ENCODE results near the gene DVL1.

The DVL1 gene

DNA sequence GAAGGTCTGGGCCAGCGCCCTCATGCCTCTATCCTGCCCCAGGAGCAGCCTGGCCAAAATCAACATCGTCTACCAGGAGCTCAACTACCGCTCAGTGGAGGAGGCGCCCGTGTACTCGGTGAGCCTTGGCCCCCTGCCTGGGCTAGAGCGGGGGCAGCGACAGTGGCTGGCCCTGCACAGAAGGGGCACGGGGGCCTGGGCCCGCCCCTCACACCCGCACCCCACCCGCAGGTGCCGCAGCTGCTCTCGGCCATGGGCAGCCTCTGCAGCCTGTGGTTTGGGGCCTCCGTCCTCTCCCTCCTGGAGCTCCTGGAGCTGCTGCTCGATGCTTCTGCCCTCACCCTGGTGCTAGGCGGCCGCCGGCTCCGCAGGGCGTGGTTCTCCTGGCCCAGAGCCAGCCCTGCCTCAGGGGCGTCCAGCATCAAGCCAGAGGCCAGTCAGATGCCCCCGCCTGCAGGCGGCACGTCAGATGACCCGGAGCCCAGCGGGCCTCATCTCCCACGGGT is 58.1 kb downstream of the DVL1 start:
- TF ChIP-seq NFIC (IDR thresholded peaks at IDR 0.05), result peak; percentile 75
- no peak for TF ChIP-seq EGR1 (IDR thresholded peaks at IDR 0.05)
- TF ChIP-seq CREB1 (IDR thresholded peaks at IDR 0.05; ENCODE audit: low read depth), result no peak

DNA sequence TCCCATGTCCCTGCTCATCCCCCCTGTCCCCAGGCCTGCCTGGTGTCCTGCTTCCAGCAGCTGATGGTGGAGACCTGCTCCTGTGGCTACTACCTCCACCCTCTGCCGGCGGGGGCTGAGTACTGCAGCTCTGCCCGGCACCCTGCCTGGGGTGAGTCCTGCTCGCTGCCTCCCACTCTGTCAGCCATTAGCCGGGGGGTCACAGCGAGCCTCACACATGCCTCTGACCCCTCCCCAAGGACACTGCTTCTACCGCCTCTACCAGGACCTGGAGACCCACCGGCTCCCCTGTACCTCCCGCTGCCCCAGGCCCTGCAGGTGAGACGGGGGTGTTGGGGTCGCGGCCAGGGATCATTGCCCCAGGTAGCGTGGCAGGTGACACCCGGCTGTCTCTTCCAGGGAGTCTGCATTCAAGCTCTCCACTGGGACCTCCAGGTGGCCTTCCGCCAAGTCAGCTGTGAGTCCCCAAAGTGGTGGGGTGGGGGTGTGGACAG is 58.9 kb downstream of the DVL1 start:
- TF ChIP-seq NFIC (IDR thresholded peaks at IDR 0.05) (no peak), RAD21 (IDR thresholded peaks at IDR 0.05; ENCODE audit: low read depth) (peak; percentile 73), EP300 (IDR thresholded peaks at IDR 0.05; ENCODE audit: borderline replicate concordance) (no peak)

- peak; percentile 68 for TF ChIP-seq EGR1 (IDR thresholded peaks at IDR 0.05)
- TF ChIP-seq TEAD4 (IDR thresholded peaks at IDR 0.05), result no peak
These were observed 61.7 kb downstream of the DVL1 start for GRCh38 chr1:1287288-1288110.

DNA sequence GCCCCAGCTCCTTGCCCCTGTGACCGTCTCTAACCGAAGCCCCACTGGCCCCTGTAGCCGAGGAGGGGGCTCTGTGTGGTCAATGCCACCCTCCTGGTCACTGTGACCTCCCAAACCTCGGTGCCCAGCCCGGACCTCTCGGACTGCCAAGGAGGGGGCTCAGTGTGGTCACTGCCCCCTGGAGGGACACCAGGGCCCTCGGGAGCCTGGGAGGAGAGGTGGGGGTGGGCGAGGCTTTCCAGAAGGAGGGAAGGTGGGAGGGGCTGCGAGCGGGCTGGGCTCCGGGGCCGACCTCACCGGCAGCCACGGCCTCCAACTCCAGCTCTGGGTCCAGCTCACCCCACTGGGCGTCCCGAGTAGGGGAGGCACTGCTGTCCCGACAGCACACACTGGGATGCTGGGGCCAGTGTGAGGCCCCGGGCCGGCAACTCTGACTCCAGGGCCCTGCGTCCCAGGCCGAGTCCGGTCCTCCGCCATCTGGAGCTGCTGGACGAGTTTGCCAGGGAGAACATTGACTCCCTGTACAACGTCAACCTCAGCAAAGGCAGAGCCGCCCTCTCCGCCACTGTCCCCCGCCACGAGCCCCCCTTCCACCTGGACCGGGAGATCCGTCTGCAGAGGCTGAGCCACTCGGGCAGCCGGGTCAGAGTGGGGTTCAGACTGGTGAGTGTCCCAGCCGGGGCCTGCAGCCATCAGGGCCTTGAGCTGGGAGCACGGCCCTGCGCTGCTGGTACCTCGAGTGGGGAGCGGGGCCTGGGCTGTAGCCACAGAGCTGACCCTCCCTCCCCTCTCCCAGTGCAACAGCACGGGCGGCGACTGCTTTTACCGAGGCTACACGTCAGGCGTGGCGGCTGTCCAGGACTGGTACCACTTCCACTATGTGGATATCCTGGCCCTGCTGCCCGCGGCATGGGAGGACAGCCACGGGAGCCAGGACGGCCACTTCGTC is 62.6 kb downstream of the DVL1 start:
- TF ChIP-seq TEAD4 (IDR thresholded peaks at IDR 0.05), result no peak
- TF ChIP-seq MAX (IDR thresholded peaks at IDR 0.05), result no peak
- TF ChIP-seq TAF1 (IDR thresholded peaks at IDR 0.05; ENCODE audit: low read depth), result no peak
- TF ChIP-seq, protein P1, sequence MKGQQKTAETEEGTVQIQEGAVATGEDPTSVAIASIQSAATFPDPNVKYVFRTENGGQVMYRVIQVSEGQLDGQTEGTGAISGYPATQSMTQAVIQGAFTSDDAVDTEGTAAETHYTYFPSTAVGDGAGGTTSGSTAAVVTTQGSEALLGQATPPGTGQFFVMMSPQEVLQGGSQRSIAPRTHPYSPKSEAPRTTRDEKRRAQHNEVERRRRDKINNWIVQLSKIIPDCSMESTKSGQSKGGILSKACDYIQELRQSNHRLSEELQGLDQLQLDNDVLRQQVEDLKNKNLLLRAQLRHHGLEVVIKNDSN (IDR thresholded peaks at IDR 0.05), result no peak
- TF ChIP-seq CREB1 (IDR thresholded peaks at IDR 0.05; ENCODE audit: low read depth), result no peak
- no peak for TF ChIP-seq ZBTB7A (IDR thresholded peaks at IDR 0.05; ENCODE audit: low read depth)

DNA sequence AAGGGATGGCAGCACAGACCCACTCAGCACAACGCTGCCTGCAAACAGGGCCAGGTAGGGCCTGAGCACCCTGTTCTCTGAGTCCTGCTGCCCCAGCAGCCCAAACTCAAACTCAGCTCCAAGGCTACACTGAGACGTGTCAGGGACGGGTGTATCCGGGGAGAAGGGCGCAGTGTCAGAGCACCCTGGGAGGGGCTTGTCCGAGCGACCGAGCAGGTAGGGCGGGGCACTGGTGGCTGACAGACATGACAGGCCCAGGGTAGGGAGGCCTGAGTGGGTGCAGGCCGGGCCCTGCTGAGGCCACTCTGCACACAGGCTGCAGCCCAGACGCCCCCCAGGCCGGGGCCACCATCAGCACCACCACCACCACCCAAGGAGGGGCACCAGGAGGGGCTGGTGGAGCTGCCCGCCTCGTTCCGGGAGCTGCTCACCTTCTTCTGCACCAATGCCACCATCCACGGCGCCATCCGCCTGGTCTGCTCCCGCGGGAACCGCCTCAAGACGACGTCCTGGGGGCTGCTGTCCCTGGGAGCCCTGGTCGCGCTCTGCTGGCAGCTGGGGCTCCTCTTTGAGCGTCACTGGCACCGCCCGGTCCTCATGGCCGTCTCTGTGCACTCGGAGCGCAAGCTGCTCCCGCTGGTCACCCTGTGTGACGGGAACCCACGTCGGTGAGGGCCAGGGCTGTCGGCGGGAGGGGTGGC is 63.5 kb downstream of the DVL1 start:
- TF ChIP-seq, protein P2, sequence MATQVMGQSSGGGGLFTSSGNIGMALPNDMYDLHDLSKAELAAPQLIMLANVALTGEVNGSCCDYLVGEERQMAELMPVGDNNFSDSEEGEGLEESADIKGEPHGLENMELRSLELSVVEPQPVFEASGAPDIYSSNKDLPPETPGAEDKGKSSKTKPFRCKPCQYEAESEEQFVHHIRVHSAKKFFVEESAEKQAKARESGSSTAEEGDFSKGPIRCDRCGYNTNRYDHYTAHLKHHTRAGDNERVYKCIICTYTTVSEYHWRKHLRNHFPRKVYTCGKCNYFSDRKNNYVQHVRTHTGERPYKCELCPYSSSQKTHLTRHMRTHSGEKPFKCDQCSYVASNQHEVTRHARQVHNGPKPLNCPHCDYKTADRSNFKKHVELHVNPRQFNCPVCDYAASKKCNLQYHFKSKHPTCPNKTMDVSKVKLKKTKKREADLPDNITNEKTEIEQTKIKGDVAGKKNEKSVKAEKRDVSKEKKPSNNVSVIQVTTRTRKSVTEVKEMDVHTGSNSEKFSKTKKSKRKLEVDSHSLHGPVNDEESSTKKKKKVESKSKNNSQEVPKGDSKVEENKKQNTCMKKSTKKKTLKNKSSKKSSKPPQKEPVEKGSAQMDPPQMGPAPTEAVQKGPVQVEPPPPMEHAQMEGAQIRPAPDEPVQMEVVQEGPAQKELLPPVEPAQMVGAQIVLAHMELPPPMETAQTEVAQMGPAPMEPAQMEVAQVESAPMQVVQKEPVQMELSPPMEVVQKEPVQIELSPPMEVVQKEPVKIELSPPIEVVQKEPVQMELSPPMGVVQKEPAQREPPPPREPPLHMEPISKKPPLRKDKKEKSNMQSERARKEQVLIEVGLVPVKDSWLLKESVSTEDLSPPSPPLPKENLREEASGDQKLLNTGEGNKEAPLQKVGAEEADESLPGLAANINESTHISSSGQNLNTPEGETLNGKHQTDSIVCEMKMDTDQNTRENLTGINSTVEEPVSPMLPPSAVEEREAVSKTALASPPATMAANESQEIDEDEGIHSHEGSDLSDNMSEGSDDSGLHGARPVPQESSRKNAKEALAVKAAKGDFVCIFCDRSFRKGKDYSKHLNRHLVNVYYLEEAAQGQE (IDR thresholded peaks at IDR 0.05; ENCODE audit: low read depth), result no peak
- TF ChIP-seq, protein P1 (IDR thresholded peaks at IDR 0.05), result no peak
- TF ChIP-seq MAX (IDR thresholded peaks at IDR 0.05) (no peak), CREB1 (IDR thresholded peaks at IDR 0.05; ENCODE audit: low read depth) (no peak), NFIC (IDR thresholded peaks at IDR 0.05) (no peak), EP300 (IDR thresholded peaks at IDR 0.05; ENCODE audit: borderline replicate concordance) (no peak)

All from Ishikawa (cell line).